ENCODE measurements around the gene ZNF445.

ZNF445 gene

GRCh38 chr3:44444896-44445691 lies 32.4 kb downstream of the ZNF445 start:
- no peak overlapping the region for H3K27ac ChIP-seq (replicated peaks)
- H3K4me3 ChIP-seq (replicated peaks; ENCODE audit: insufficient read depth, low read length): no peak overlapping the region
- TF ChIP-seq POLR2AphosphoS5 (IDR thresholded peaks at IDR 0.05; ENCODE audit: low read depth) (no peak), GABPA (IDR thresholded peaks at IDR 0.05; ENCODE audit: low read depth) (no peak), CTCF (IDR thresholded peaks at IDR 0.05; ENCODE audit: insufficient read depth, low read length) (no peak), SPI1 (IDR thresholded peaks at IDR 0.05; ENCODE audit: borderline replicate concordance, low read depth) (no peak), REST (IDR thresholded peaks at IDR 0.05; ENCODE audit: insufficient replicate concordance, low read depth) (no peak)
- no peak for DNase-seq (ENCODE audit: low read depth in 1 of 2, low spot score in 1 of 2)
- no peaks in the 10 kb centered on the region for H3K27me3 ChIP-seq (ENCODE audit: insufficient read depth, poor library complexity, severe bottlenecking)

- Histone ChIP-seq H3K27ac (replicated peaks) (no peak overlapping the region), H3K27me3 (ENCODE audit: insufficient read depth, poor library complexity, severe bottlenecking) (no peaks in the 10 kb centered on the region), H3K4me3 (replicated peaks; ENCODE audit: insufficient read depth, low read length) (no peak overlapping the region)
- TF ChIP-seq SPI1 (IDR thresholded peaks at IDR 0.05; ENCODE audit: borderline replicate concordance, low read depth) (no peak), CTCF (IDR thresholded peaks at IDR 0.05; ENCODE audit: insufficient read depth, low read length) (no peak), REST (IDR thresholded peaks at IDR 0.05; ENCODE audit: insufficient replicate concordance, low read depth) (no peak), GABPA (IDR thresholded peaks at IDR 0.05; ENCODE audit: low read depth) (no peak), POLR2AphosphoS5 (IDR thresholded peaks at IDR 0.05; ENCODE audit: low read depth) (no peak)
- DNase-seq (ENCODE audit: low read depth in 1 of 2, low spot score in 1 of 2): no peak
Observed at GRCh38 chr3:44444437-44444836, 33.0 kb downstream of the ZNF445 start.

DNA sequence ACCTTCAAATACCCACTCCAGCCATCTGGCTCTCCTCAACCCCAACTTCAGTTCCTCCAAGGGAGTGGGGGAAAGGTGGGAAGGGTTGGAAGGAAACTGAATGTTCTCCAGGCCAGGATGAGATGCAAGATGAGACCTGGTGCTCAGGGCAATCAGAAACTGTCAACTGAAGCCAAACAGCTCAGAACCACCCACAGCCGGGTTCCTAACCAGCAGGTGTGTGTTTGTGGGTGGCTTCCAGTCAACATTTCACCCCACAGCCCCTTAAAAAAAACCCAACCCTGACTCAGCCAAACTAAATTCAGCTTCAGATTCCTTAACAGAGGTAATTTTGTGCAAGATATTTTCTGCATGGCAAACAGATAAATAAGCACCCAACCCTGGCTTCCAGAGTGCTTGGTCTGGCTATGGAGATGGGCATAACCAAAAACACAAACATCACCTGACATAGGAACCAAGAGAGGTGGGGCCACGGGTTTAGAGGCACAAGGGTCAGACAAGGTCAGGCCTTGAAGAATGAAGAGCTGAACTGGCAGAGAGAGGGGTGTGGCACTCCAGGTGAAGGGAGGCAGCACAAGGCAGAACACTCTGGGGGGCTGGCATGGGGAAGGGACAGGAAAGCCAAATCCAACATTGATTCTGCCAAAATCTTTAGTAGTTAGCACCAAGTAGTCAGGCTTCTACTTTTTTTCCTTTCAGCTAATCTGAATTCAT lies 34.7 kb downstream of the ZNF445 start:
- Histone ChIP-seq H3K27ac (replicated peaks) (peak overlapping the region; percentile 99), H3K4me3 (replicated peaks; ENCODE audit: insufficient read depth, low read length) (no peak overlapping the region), H3K27me3 (ENCODE audit: insufficient read depth, poor library complexity, severe bottlenecking) (no peaks in the 10 kb centered on the region)
- no peak for TF ChIP-seq SPI1 (IDR thresholded peaks at IDR 0.05; ENCODE audit: borderline replicate concordance, low read depth)
- TF ChIP-seq POLR2AphosphoS5 (IDR thresholded peaks at IDR 0.05; ENCODE audit: low read depth): no peak
- no peak for TF ChIP-seq REST (IDR thresholded peaks at IDR 0.05; ENCODE audit: insufficient replicate concordance, low read depth)
- no peak for TF ChIP-seq GABPA (IDR thresholded peaks at IDR 0.05; ENCODE audit: low read depth)
- no peak for TF ChIP-seq CTCF (IDR thresholded peaks at IDR 0.05; ENCODE audit: insufficient read depth, low read length)
- no peak for DNase-seq (ENCODE audit: low read depth in 1 of 2, low spot score in 1 of 2)
